ENCODE data around the gene OR52M1.

OR52M1 gene

GRCh38 chr11:4569075-4569474, 24.1 kb downstream of the OR52M1 start:
- DNase-seq (ENCODE audit: low spot score): no peak

GRCh38 chr11:4576880-4577279, 31.9 kb downstream of the OR52M1 start:
- no peak for DNase-seq (ENCODE audit: low spot score)

- DNase-seq (ENCODE audit: low spot score): no peak
Observed at GRCh38 chr11:4577761-4578160, 32.8 kb downstream of the OR52M1 start.

GRCh38 chr11:4578624-4579023, 33.6 kb downstream of the OR52M1 start:
- DNase-seq (ENCODE audit: low spot score): no peak

GRCh38 chr11:4580124-4580523, 35.1 kb downstream of the OR52M1 start:
- no peak for DNase-seq (ENCODE audit: low spot score)

GRCh38 chr11:4581443-4581842, 36.5 kb downstream of the OR52M1 start, which contains the start of gene OR52I2:
TSS of gene OR52I2 (plus strand) at chr11:4581743.
- DNase-seq (ENCODE audit: low spot score): no peak

- DNase-seq (ENCODE audit: low spot score): no peak
Observed at GRCh38 chr11:4589017-4589416, 44.0 kb downstream of the OR52M1 start.

GRCh38 chr11:4593739-4594138, 48.7 kb downstream of the OR52M1 start, which contains the start of gene OR52I1:
TSS of gene OR52I1 (plus strand) at chr11:4594039. CDS start at chr11:4594039, 0 bp downstream.
- no peak for DNase-seq (ENCODE audit: low spot score)

All from CD4-positive, alpha-beta T cell treated with Interleukin-2 at 100 ng/mL for 4 hours (primary cell).